Hepatic stellate cell (primary cell): ENCODE measurements around the gene POPDC2.

Source experiments
- DNase-seq: peaks from one replicate; pipeline ENCODE4 v3.0.0; 2011; ENCODE audit warnings: low spot score

The POPDC2 gene

GRCh38 chr3:119669906-119670570 lies 9.6 kb upstream of the POPDC2 start:
- DNase-seq = no peak

- DNase-seq = no peak
These were observed 5.7 kb upstream of the POPDC2 start for GRCh38 chr3:119665954-119666559.

DNA sequence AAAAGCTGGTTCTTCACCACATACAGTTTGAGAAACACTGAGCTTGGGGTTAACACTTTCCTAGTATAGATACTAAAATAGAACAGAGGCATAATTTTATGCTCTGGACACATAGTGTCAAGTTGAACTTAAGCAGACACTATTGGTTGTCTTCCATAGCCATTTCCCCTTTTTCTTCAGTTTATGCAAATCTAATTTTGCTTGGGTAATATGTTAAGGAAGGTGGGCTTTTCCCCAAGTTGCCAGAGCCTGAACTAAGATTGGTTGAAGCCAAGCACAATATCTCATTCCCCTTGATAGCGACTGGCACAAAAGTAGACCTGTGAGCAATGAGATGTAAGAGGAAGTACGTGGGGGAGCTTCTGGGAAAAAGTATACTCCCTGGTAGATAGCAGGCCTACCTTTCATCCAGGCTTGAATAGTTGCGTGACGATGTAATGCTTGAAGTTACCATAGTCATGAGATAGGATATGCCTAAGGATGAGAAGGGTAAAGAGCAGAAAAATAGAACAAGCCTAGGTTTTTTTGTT lies 4.5 kb upstream of the POPDC2 start:
- no peak for DNase-seq

GRCh38 chr3:119664370-119664769 lies 4.0 kb upstream of the POPDC2 start:
- DNase-seq = no peak

GRCh38 chr3:119663885-119664284 lies 3.5 kb upstream of the POPDC2 start:
- no peak for DNase-seq

DNA sequence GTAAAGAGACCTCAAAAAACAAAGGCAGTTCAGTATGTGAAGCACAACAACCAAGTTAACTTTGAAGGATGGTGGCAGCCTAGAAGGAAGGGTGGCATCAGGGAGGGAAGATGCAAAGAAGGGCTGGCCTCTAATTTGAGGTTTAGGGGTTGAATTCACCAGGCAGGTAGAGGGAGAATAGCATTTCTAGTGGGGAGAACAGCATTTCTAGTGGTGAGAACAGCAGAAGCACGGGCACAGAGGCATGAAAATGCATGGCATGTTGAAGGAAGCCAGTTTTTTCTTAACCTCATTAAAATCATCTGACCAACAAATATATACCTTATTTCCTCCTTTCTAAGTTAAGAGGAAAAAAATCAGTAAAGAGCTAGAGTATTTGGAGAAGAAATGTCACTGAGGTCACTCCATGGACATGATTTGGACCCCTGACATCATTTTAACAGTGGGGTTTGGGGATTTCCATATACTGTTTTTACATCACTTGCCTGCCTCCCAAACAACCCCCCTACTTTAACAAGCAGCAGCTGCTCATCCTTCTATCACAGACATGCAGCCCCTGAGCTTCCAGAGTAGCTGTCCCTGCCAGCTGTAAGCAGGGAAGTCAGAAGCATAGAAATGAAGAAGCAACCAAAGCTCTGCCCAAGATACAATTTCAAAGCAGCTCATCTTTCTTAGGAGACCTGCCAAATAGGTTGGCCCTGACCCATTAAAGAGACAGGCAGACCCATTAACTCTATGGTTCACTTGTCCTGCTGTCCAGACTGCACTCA lies 2.4 kb upstream of the POPDC2 start:
- no peak for DNase-seq

- DNase-seq = no peak
These were observed 640 bp downstream of the POPDC2 start for GRCh38 chr3:119659606-119660291.

GRCh38 chr3:119658994-119659393 lies 1.4 kb downstream of the POPDC2 start:
- DNase-seq = no peak

GRCh38 chr3:119657887-119658702 lies 2.3 kb downstream of the POPDC2 start:
- no peak for DNase-seq

DNA sequence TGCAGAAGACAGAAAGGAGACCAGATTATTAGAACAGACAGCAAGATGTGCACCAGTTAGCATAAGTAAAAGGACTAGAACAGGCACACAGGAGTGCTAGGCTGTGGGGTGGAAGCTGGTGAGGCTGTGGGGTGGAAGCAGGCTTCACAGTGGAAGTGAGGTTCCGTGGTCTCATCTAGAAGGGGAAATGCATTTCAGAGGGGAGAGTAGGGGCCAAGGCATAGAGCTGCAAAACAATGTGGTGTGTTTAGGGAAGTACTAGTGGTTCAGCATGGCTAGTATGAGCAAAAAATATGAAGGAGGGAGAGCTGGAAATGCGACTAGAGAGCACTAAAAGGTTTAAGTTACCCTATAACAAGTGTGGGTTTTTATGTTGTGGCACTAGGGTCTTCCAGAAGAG lies 6.5 kb downstream of the POPDC2 start:
- DNase-seq = no peak

DNA sequence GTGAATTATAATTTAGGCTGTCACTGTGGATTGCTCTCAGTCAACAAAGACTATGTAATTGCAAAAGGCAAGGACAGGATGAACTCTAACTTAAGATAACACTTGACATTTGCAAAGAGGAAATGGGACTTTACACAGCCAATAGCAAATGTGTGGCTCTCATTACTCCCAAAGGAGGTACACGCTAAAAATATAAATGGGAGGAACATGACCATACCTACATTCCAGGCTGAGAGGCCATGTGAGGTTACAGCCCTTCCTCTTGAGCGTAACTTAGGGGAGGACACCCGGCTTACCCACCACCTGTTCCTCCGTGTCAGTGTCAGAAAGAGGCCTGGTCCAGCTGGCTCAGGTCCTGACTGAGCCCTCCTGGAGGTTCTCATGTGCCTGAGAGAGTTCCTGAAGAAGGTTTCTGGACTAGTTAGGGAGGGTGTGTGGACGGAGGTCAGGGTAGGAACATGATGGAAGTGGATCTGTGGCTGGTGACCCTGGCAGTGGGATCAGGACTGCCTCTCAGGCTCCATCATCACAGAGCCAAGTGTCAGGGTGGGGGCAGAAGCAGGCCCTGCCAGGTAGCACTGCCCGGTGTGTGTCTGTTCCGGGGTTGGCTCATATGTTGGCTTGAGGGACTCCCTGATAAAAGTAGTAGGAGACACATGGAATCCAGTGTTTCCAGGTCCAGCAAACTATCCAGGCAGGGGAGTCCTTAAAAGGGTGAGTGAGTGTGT lies 7.9 kb downstream of the POPDC2 start:
- no peak for DNase-seq

DNA sequence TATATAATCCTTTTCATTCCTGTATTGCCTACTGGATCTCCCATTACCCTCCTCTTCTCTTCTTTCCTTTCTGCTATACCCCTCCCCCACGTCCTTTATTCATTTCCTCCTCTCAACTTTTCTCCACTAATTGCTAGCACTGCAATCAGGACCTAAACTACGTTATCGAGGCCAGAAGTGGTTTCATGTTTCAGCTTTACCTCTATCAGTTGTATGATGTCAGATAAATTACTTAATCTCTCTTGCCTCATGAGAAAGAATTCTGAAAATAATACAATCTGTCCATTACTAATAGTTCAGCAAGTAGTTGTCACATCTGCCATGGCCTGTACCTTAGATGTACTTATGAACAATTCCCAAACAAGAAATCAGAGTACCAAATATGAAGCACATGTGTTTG lies 10.6 kb downstream of the POPDC2 start:
- DNase-seq = no peak

GRCh38 chr3:119647843-119648575 lies 12.4 kb downstream of the POPDC2 start:
- DNase-seq = no peak

GRCh38 chr3:119647171-119647570 lies 13.2 kb downstream of the POPDC2 start:
- no peak for DNase-seq

DNA sequence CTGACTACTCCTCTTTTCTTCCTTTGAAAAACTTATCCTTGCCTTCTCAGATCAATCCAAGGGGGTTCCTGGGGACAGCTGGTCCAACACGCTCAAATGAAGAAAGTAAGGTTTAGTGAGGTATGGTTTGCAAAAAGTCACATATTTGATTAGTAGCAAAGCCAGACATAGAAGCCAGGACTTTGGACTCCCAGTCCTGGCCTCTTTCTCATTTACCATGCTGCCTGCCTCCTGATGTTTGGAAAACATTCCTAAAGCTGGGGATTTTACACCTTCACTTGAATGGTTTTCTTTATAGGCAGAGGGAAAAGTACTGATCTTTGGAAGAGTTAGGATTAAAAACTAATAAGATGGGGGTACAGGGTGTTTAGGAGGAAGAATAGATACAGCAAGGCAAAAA lies 14.6 kb downstream of the POPDC2 start:
- DNase-seq = no peak

DNA sequence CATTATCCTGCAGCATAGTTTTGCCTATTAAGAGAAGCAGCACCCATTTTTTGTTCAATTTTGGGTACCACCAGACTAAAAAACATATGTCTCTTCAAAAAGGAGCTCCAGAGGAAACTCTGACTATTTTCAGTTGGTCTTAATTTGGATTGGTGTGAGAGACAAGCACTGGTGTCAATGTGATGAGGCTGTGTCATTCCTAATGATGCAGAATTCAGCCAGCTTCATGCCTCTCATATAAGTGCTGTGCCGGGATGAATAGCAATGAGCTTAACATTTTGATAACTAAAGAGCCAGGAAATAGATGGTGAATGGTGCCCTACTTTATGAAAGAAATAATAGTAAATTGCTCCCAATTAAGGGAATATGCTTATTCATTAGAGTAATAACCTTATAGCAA lies 15.9 kb downstream of the POPDC2 start:
- DNase-seq = no peak

GRCh38 chr3:119643528-119643927 lies 16.9 kb downstream of the POPDC2 start:
- peak; percentile 80 for DNase-seq

GRCh38 chr3:119642746-119643473 lies 17.5 kb downstream of the POPDC2 start:
- DNase-seq = peak; percentile 50

DNA sequence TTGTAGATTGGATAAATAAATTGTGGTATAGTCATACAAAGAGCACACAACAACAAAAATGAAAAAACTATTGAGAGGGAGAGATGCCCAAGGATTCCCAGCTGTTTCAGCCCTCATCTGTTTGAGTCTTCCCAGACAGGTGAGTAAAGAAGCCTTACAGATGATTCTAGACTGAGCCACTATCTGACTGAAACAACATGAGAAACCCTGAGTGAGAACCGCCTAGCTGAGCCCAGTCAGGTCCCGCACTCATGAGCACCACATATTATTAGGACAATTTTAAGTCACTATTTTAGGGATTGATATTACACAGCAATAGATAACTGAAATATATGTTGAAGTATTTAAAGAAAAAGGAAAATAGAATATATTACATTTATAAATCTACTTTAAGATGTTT lies 19.0 kb downstream of the POPDC2 start:
- no peak for DNase-seq
